ENCODE measurements around the gene S100P.
"Not testable (repeated sequence)": the region's sequence is repeated elsewhere in the genome, so short reads cannot be mapped to it uniquely, and the experiment has no call there.

The S100P gene

DNA sequence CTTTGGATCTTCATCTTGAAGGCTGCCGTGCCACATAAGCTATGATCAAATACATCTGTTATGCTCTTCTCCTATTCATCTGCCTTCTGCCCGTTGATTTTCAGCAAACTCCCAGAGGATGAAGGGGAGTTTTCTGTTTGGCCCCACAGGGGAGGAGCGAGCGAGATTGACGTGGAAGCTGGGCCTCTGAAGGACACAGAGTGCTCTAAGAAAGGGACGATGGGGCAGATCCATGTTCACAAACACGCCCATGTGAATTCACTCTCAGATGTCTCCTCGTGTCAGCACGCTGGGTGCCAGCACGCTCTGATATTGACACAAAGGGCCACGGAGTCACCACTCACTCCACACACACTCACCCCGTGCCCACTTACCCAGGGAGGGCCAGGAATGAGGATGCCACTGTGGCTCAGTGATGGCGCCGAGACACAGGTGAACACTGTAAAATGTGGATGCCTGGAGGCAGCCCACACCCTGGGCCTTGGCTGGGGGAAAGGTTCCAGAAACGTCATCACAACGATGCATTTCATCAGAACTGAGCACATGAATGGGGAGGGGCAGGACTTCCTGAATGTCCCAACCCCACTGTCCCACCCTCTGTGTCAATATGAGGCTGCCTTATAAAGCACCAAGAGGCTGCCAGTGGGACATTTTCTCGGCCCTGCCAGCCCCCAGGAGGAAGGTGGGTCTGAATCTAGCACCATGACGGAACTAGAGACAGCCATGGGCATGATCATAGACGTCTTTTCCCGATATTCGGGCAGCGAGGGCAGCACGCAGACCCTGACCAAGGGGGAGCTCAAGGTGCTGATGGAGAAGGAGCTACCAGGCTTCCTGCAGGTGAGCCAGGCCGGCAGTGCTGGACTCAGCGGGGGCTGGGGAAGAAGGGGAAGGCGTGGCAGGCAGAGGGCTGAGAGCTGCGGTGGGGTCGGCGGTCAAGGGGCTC lies at the start of gene S100P:
Gene S100P (plus strand): TSS at position 648 of the 946 bp plus-strand sequence. CDS start 55 bp downstream, at position 703.
- DNase-seq (ENCODE audit: low read depth), result peak; percentile 38

- no peak for DNase-seq (ENCODE audit: low read depth)
These were observed 48.7 kb upstream of the S100P start for GRCh38 chr4:6644792-6645530.

- no peak for DNase-seq (ENCODE audit: low read depth)
These were observed 46.5 kb upstream of the S100P start for GRCh38 chr4:6647169-6647568.

DNA sequence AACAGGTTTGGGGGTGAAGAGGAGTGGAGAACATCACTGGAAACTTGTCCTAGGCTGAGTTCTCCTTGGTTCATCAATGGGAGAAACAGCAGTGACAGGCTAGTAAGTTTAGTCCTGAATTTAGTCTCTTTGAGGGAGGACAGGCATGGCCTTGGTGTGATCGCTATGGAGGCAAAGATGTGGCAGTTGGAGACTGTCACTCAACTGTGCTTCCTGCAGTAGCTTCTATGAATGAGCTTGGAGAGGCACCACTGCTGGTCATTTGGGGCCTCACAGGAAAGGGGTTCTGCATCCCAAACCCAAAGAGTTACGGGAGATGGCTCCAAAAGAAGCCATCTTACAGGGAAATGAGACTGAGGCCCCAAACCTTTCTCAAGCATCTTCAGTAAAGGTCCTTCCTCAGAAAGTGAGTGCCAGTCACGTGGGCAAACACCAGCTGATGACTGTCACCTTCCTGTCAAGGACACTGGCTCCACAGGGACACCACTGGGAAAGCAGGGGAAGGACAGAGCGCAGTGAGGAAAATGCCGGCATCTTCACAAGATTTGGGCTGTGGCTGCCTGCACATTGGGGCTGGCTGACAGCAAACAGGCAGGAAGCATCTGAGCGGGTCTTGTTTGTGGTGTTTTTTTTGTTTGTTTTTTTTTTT lies 46.0 kb upstream of the S100P start:
- DNase-seq (ENCODE audit: low read depth), result no peak

- no peak for DNase-seq (ENCODE audit: low read depth)
These were observed 44.5 kb upstream of the S100P start for GRCh38 chr4:6649216-6649615.

DNA sequence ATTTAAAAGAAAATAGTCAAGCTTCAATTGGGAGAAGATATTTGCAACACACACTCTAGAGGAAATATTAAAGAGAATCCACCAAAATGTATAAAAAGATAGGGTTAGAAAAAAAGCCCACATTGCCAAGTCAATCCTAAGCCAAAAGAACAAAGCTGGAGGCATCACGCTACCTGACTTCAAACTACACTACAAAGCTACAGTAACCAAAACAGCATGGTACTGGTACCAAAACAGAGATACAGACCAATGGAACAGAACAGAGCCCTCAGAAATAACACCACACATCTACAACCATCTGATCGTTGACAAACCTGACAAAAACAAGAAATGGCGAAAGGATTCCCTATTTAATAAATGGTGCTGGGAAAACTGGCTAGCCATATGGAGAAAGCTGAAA lies 39.5 kb upstream of the S100P start:
- DNase-seq (ENCODE audit: low read depth), result not testable (repeated sequence)

DNA sequence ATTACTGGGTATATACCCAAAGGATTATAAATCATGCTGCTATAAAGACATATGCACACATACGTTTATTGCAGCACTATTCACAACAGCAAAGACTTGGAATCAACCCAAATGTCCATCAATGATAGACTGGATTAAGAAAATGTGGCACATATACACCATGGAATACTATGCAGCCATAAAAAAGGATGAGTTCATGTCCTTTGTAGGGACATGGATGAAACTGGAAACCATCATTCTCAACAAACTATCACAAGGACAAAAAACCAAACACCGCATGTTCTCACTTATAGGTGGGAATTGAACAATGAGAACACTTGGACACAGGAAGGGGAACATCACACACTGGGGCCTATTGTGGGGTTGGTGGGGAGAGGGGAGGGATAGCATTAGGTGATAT lies 38.4 kb upstream of the S100P start:
- DNase-seq (ENCODE audit: low read depth), result not testable (repeated sequence)

DNA sequence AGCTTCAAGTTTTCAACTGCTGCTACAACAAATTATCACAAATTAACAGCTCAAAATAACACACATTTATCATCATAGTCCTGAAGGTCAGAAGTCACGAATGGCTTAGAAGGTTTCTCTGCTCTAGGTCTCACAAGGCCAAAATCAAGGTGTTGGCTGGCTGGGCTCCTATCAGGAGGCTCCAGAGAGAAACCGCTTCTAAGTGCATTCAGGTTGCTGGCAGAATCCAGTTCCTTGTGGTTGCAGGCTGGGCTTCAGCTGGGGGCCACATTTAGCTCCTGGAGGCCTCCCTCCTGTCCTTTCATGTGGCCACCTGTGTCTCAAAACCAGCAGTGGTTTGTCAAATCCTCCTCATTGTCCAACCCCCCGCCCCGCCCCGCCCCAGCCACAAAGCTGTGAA lies 37.8 kb upstream of the S100P start:
- no peak for DNase-seq (ENCODE audit: low read depth)

DNA sequence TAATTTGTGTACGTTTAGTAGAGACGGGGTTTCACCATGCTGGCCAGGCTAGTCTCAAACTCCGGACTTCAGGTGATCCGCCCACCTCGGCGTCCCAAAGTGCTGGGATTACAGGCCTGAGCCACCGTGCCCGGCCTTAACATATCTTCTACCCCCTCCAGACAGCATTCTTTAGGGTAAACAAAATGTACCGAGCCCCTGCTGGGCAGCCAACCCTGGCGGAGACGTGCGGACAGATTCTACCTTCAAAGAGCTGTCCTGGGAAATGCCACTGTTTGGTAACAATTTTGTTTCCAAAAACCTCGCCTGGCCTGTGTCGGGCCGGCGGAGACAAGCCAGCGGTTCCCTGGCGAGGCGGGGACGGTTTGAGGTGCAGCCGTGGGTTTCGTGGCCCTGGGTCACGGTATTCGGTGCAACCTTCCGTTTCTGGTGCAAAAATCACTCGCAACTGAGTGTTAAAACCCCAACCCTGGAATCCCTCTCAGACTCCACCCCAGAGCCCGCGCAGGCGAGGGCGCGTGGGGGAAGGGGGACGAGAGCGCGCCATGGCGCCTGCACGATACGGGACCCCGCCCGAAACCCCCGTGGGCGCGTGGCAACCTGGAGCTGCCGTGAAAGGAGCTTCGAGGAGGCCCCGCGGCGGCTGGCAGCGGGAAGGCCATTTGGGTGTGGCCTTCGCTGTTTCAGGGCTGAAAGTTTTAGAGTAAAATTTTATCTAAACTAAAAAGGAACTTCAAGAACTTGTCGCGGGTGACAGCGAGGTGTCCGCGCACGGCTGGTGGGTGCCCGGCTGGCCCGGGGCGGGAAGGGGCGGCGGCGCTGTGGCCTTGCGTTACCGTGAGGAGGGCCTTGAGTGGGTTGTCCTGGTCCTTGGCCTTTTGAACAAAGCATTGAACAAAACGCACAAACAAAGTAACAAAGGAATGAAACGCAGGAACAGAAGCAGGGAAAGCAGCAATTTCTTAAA lies 36.2 kb upstream of the S100P start:
- DNase-seq (ENCODE audit: low read depth), result no peak

DNA sequence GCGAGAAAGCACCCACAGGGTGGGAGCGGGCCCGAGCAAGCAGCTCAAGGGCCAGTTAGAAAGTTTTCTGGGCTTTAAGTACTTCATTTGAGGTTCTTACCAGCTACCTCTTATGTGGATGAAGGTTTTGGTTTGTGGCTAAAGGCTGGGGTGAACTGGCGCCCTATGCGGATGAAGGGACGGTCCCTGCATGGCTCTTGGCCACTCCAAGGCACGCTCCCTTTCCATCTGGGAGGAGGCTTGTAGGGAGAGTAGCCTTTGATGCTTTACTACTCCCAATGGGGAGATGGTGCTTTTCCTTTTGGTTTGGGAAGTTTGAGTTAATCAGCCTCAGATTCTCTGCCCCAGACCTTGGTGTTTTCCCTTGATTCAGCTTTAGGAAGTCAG lies 35.5 kb upstream of the S100P start:
- DNase-seq (ENCODE audit: low read depth), result no peak

GRCh38 chr4:6658597-6659075 lies 35.0 kb upstream of the S100P start:
- DNase-seq (ENCODE audit: low read depth), result peak; percentile 52

GRCh38 chr4:6659897-6660296 lies 33.8 kb upstream of the S100P start:
- no peak for DNase-seq (ENCODE audit: low read depth)

GRCh38 chr4:6660430-6660829 lies 33.2 kb upstream of the S100P start:
- peak; percentile 31 for DNase-seq (ENCODE audit: low read depth)

GRCh38 chr4:6662591-6662990 lies 31.1 kb upstream of the S100P start:
- DNase-seq (ENCODE audit: low read depth), result no peak

- no peak for DNase-seq (ENCODE audit: low read depth)
These were observed 29.9 kb upstream of the S100P start for GRCh38 chr4:6663596-6664393.

DNA sequence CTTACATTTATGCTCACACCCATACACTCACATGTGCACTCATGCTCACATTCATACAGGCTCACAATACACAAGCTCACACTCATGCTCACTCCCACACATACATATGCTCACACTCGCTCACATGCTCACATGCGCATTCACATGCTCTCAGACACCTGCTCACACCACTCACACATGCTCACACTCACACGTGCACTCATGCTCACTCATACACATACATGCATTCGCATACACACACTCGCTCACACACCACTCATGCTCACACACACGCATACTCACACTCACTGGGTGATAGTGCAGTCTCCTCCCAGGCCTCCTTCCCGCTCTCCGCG lies 28.4 kb upstream of the S100P start:
- no peak for DNase-seq (ENCODE audit: low read depth)

GRCh38 chr4:6668391-6668790 lies 25.3 kb upstream of the S100P start:
- peak; percentile 66 for DNase-seq (ENCODE audit: low read depth)

DNA sequence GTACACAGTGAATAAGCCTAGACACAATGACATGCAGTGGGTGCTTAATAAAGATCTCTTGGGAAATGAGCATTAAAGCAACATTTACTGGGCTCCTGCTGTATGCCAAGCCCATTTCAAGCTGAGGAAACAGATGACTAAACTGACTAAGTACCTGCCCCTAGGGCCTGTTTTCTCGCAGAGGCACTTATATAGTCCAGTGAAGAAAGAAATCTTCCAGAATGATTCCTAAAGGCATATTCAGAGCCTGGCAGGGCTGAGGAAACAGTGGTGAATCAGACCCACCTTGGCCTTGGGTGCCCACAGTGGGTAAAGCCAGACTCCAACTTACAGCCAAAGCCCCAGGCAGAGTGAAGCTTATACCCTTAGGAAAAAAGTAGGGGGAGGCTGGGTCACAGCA lies 22.0 kb upstream of the S100P start:
- no peak for DNase-seq (ENCODE audit: low read depth)

DNA sequence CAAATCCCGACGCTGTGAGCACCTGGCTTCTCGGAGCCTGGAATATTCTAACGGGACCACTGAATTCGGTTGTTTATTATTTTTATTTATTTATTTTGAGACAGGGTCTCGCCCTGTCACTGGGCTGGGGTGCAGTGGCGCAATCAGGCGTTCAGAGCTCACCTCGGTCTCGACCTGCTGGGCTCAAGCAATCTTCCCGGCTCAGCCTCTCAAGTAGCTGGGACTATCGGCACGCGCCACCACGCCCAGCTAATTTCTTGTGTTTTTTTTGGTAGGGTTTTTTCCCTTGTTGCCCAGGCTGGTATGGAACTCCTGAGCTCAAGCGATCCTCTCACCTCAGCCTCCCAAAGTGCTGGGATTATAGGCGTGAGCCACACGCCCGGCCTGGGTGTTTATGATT lies 21.5 kb upstream of the S100P start:
- no peak for DNase-seq (ENCODE audit: low read depth)

DNA sequence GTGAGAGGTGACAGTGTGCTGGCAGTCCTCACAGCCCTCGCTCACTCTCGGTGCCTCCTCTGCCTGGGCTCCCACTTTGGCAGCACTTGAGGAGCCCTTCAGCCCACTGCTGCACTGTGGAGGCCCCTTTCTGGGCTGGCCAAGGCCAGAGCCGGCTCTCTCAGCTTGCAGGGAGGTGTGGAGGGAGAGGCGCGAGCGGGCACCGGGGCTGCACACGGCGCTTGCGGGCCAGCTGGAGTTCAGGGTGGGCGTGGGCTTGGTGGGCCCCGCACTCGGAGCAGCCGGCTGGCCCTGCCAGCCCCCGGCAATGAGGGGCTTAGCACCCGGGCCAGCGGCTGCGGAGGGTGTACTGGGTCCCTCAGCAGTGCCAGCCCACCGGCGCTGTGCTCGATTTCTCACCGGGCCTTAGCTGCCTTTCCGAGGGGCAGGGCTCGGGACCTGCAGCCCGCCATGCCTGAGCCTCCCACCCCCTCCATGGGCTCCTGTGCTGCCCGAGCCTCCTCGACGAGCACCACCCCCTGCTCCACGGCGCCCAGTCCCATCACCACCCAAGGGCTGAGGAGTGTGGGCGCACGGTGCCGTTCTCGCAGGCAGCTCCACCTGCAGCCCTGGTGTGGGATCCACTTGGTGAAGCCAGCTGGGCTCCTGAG lies 21.0 kb upstream of the S100P start:
- not testable (repeated sequence) for DNase-seq (ENCODE audit: low read depth)

All from fibroblast of gingiva (primary cell).